Measurements from ENCODE around the gene CHCHD6. TPM values are rescaled to one million over a fixed set of nuclear protein-coding genes. Genes with fewer than 3 reads are reported as not detected.
A peak's percentile ranks its signal among the peaks of the same experiment; 100 is the strongest.

The CHCHD6 gene
- total RNA-seq, 4 donors from 2014 or later: 15.6 to 25.8 (median 21.2) TPM

DNA sequence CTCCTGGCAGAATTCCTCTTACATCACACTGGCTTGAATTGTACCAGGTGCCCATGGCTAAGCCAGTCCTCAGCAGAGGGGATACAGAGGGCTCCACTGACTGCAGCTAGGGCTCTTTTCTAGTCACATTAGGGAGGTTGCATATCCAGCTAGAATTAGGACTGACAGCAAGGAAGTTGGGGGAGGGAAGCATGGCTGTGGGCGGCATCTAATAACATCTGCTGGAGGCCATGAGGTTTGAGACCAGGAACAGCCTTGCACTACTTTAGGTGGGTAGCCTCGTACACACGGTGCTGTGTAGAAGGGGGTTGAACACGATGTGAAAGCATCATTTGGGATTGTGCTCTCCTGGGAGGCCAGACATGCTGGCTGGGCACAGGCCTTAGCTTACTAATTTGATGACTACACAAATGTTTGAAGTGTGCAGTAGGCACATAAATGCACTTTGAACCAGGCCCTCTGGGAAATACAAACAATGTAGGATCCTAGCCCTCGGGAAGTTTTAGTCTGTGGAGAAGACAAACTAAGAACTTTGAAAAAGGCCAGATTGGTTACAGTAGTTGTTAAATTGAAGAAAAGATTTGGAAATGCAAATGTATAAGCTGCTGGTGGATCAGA lies 30.2 kb downstream of the CHCHD6 start:
- intact Hi-C loops (cut with DNase I; ENCODE audit: low total_unique reads): no loop called here
- TF ChIP-seq POLR2A (IDR thresholded peaks at IDR 0.05) (no peak), CTCF (IDR thresholded peaks at IDR 0.05) (no peak)
- DNase-seq (ENCODE audit: low spot score in 2 of 2): peak in 1 of 2 donors; percentile 20
- 79 to 90% methylated on average over 5 of the region's 5 CpGs for WGBS, 2 donors
- no peak overlapping the region for H3K4me3 ChIP-seq (ENCODE audit: low read depth, poor library complexity, severe bottlenecking)

DNA sequence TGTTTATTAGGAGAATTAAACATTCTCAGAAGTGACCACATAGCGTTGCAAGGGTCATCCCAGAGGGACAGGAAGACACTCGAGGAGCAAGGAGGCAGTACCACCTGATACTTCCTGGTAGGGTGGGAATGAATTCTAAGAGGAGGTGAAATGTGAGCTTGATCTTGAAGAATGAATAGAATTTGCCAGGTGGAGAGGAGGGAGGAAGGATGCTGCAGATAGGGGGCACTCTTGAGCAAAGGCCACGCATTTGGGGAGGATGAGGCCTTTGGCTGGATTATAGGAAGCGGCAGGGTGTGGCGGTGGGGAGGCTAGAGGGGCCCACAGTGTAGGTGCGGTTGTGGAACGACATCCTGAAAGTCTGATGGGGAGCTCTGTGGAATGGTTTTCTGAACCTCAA lies 33.5 kb downstream of the CHCHD6 start:
- no peak for TF ChIP-seq POLR2A (IDR thresholded peaks at IDR 0.05)
- 92 to 97% methylated on average over 7 of the region's 7 CpGs for WGBS, 2 donors
- peak in 1 of 2 donors; percentile 13 for DNase-seq (ENCODE audit: low spot score in 2 of 2)
- intact Hi-C loops (cut with DNase I; ENCODE audit: low total_unique reads): no loop called here
- H3K4me3 ChIP-seq (ENCODE audit: low read depth, poor library complexity, severe bottlenecking): no peak overlapping the region

GRCh38 chr3:126742057-126742456 lies 38.0 kb downstream of the CHCHD6 start:
- intact Hi-C loops (cut with DNase I; ENCODE audit: low total_unique reads): loop anchor here (10.0 kb wide), 1 partner anchor 803 kb away; no protein-coding TSS in a partner anchor
- TF ChIP-seq CTCF (IDR thresholded peaks at IDR 0.05) (no peak), POLR2A (IDR thresholded peaks at IDR 0.05) (no peak)
- 94 to 97% methylated on average over 5 of the region's 5 CpGs for WGBS, 2 donors
- no peak overlapping the region for H3K4me3 ChIP-seq (ENCODE audit: low read depth, poor library complexity, severe bottlenecking)
- peak in 1 of 2 donors; percentile 26 for DNase-seq (ENCODE audit: low spot score in 2 of 2)

- intact Hi-C loops (cut with DNase I; ENCODE audit: low total_unique reads): loop anchor here (10.0 kb wide), 1 partner anchor 801 kb away; no protein-coding TSS in a partner anchor
- WGBS, 2 donors: 89 to 92% methylated on average over 5 of the region's 5 CpGs
- DNase-seq (ENCODE audit: low spot score in 2 of 2): no peak
- TF ChIP-seq POLR2A (IDR thresholded peaks at IDR 0.05) (no peak), CTCF (IDR thresholded peaks at IDR 0.05) (no peak)
- H3K4me3 ChIP-seq (ENCODE audit: low read depth, poor library complexity, severe bottlenecking): no peak overlapping the region
Measured at GRCh38 chr3:126743350-126743749, 39.3 kb downstream of the CHCHD6 start.

DNA sequence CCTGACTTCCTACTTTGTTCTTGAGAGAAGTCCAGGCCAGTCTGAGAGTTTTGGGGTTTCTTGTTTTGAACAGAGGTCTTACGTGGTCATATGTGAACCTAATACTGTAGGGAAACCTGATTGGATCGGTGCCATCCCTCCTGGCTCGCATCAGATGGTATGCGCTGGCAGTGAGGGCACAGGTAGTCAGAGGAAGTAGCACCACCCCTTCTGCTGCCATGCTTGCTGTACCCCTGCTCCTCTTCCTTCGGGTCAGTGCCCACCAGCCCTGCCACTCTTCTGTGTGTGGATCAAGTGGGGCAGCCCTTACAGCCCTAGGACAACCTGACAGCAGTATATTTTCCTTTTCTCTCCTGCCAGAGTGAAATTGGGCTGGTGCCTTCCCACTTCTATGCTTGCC lies 39.7 kb downstream of the CHCHD6 start:
- no peak for DNase-seq (ENCODE audit: low spot score in 2 of 2)
- intact Hi-C loops (cut with DNase I; ENCODE audit: low total_unique reads): loop anchor here (10.0 kb wide), 1 partner anchor 801 kb away; no protein-coding TSS in a partner anchor
- TF ChIP-seq POLR2A (IDR thresholded peaks at IDR 0.05) (no peak), CTCF (IDR thresholded peaks at IDR 0.05) (no peak)
- 72 to 91% methylated on average over 5 of the region's 5 CpGs for WGBS, 2 donors
- H3K4me3 ChIP-seq (ENCODE audit: low read depth, poor library complexity, severe bottlenecking): no peak overlapping the region

- TF ChIP-seq CTCF (IDR thresholded peaks at IDR 0.05): no peak
- TF ChIP-seq POLR2A (IDR thresholded peaks at IDR 0.05): no peak
- H3K4me3 ChIP-seq (ENCODE audit: low read depth, poor library complexity, severe bottlenecking): no peak overlapping the region
- intact Hi-C loops (cut with DNase I; ENCODE audit: low total_unique reads): loop anchor here (10.0 kb wide), 1 partner anchor 799 kb away; no protein-coding TSS in a partner anchor
- WGBS, 2 donors: 72 to 74% methylated on average over 6 of the region's 6 CpGs
- peak in 1 of 2 donors; percentile 83 for DNase-seq (ENCODE audit: low spot score in 2 of 2)
Measured at GRCh38 chr3:126745760-126746394, 41.8 kb downstream of the CHCHD6 start.
